GM19455 (cell line): ENCODE measurements around the gene GDF3.
"Not testable (repeated sequence)": the region's sequence is repeated elsewhere in the genome, so short reads cannot be mapped to it uniquely, and the experiment has no call there.

Experiments
- ATAC-seq: cut with Tn5 transposase; IDR thresholded peaks from one replicate; pipeline ENCODE4 v1.9.1; 2021; ENCODE audit not compliant: unreplicated experiment

The GDF3 gene

DNA sequence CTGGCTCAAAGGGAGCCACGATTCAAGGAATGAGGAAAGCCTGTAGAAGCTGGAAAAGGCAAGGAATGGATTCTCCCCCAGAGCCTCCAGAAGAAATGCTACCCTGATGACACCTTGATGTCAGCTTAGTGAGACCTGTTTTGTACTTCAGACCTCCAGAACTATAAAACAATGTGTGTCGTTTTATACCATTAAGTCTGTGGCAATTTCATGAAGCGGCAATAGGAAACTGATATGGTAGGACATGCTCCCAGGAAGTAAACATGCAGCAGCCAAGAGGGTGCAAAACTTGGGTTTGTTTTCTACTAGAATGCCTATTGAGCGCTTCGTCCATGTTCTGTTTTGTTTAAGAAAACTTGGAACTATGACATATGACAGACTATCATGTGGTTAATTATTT is 27.4 kb downstream of the GDF3 start:
- no peak for ATAC-seq

DNA sequence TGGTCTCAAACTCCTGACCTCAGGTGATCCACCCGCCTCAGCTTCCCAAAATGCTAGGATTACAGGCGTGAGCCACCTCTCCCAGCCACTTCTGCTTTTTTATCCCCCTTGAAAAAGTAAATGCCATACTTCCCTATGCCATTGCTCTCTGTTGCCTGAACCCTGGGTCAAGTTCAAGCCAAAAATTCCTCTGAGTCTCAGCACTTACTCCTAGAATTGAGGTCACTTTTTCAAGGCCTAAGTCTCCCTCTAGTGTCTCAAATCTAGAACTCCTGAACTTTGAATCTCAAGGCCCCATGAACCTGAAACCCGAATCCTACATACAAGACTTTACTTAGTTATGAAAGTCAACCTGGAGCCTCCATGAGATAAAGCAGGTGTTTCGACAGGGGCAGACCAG is 28.4 kb downstream of the GDF3 start:
- ATAC-seq = no peak

DNA sequence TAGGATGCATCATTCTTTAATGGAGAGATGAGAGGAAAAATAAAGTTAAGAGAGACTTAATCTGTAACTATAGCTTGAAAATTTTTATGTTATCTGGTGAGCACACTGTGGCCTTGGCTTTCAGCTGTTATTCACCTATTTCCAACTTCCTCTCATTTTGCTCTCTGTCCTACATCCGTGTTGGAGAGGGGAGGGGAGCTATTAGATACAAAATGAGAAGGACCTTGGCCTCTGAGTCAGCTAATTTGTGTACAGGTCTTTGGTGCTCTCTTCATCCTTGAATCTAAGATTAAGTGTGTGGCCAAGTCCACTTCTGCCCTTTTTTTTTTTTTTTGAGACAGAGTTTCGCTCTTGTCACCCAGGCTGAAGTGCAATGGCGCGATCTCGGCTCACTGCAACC is 29.0 kb downstream of the GDF3 start:
- no peak for ATAC-seq

DNA sequence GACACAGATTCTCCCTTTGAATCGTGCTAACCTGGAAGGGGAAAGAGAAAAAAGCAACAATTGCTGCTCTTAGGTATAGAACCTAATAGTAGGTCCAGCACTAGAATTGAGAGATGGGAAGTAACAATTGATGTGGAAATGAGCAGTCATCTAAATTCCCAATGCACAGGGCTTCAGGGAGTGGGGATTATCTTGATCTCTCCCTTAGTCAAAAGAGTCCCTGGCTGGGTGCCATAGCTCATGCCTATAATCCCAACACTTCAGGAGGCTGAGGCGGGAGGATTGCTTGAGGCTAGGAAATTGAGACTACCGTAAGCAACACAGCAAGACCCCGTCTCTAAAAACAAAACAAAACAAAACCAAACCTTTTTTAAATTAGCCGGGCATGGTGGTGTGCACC is 33.8 kb downstream of the GDF3 start:
- ATAC-seq = no peak

DNA sequence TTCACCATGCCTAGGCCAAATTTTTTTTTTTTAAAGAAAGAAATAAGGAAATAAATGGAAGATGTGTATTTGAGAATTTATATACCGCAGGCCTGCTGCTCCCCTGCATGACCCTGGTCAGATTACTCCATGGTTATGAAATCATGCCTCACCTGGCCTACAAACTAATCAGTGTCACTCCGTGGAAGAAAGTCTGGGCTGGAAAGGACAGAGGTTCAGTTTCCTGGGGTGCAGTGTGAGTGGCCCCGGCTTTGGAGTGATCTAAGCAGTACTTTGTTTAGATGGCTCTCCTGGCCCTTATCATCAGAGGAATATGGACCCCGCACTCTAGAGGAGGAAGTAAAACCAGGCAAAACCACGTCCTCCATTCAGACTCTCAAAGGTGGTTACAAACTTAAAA is 39.5 kb downstream of the GDF3 start:
- ATAC-seq = no peak

DNA sequence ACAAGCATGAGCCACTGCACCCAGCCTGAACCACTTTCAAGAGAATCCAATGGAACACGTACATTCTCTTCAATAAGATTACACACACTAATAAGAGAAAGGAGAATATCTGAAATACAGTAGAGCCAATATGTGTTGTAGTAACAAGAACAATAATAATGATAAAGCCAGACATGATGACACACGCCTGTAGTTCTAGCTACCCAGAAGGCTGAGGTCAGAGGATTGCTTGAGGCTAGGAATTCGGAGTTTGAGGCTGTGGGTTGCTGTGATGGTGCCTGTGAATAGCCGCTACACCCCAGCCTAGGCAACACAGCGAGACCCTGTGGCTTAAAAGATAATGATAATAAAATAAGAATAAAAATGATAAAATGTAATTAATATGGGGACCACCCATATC is 45.5 kb downstream of the GDF3 start:
- no peak for ATAC-seq

DNA sequence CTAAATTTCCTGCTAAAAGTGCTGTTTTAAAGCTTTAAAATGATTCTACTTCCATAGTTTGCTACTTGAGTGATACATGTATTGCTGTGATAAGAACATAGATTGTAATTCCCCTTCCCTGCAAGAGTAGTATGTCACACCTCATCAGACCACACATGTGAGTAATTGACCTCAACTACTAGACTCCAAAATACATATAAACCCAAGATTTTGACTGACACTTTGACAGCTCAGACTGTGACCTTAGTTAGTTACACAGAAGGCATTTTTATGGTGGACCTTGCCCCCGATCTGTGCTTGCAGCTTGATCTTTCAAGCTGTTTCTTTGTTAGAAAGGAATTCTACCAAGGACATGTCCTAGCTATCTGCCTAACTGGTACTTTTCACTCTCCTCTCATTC is 48.5 kb downstream of the GDF3 start:
- no peak for ATAC-seq

DNA sequence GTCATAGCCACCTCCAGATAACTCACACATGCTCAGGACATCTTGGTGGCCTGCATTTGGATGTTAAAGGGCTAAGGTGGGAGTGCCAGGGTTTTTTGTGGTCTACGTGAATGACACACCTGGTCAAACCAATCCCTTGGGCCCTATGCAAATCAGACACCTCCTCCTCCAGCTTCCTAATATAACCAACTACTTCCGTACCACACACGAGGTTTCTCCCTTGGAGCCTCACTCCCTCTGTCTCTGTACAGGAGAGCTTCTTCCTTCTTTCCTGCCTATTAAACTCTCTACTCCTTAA is 49.4 kb downstream of the GDF3 start:
- no peak for ATAC-seq

DNA sequence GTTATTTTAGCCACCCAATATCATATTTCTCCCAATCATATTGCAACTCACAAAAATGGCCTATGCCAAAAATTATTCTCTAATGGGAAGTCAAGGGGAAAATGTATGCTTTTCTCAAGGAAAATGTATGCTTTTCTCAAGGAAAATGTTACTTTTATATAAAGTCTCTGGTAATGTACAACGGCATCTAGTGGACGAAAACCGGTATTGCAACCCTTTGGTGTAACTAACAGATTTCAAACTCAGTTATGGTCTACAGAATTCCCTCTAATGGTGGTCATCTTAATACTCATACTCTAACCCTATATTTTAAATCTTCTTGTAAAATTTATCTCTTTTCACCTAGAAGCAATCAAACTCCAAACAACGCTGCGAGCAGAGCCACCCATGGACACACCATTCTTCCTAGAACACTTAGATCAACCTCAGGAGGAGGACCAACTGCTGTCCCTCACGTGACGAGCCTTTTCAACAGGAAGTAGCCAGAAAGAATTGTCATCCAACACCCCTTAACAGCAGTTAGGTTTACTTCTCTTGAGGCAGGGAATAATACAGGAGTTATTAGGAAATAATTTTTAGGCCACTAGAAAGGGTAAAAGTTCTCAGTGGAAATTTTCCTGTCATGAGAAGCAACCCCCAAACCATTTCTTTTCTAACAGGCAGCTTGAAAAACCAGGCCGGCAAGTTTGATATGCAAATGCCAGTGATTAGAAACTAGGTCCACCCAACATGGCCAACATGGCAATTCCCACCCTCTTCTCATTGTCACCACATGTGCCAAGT is 50.0 kb downstream of the GDF3 start:
- ATAC-seq = no peak

DNA sequence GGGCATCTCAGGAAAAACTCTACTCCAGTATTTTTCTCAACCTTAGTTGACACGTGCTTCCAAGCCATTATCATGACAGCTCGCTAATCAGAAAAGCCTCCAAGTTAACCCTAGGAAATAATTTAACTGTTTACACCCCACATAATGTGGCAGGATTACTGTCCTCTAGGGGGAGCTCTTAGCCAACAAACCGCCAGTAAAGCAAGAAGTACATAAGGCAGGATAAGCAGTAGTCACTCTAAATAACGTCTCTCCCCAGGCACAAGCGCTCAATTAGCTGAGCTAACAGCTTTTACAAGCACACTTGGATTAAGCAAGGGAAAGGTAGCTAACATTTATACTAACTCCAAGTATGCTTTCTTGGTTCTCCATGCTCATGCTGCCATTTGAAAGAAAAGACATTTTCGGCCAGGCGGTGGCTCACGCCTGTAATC is 52.7 kb downstream of the GDF3 start:
- ATAC-seq = no peak

DNA sequence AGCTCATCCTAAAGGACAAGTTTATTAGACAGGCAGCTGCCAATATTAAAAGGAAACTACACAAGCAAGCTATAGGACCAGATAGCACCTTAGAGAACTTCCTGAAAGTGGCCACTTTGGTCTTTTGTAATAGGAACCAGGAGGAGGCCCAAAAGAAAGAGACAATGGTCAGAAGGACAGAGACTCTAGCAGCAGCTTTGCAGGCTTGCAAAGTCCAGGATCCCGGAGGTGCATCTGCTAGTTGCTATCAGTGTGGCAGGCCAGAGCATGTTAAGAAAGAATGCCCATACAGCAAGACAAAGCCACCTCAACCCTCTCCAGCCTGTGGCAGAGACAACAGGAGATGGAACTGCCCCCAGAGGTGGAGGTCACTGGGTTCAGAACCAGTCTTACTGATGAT is 53.3 kb downstream of the GDF3 start:
- no peak for ATAC-seq

DNA sequence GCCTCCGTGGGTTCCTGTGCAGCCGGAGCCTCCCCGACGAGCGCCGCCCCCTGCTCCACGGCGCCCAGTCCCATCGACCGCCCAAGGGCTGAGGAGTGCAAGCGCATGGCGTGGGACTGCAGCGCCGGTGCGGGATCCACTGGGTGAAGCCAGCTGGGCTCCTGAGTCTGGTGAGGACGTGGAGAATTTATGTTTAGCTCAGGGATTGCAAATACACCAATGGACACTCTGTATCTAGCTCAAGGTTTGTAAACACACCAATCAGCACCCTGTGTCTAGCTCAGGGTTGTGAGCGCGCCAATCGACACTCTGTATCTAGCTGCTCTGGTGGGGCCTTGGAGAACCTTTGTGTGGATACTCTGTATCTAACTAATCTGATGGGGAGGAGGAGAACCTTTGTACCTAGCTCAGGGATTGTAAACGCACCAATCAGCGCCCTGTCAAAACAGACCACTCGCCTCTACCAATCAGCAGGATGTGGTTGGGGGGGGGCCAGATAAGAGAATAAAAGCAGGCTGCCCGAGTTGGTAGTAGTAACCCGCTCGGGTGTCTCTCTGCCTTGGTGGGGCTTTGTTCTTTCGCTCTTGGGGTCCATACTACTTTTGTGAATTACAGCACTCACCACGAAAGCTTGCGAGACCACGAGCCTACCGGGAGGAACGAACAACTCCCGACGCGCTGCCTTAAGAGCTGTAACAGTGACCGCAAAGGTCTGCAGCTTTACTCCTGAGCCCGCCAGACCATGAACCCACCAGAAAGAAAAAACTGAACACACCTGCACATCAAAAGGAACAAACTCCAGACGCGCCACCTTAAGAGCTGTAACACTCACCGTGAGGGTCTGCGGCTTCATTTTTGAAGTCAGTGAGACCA is 55.2 kb downstream of the GDF3 start:
- not testable (repeated sequence) for ATAC-seq
